Fibroblast of the aortic adventitia (primary cell): ENCODE data around the gene OPCML. TPM values are rescaled to one million over a fixed set of nuclear protein-coding genes. Genes with fewer than 3 reads are reported as not detected.

Source experiments
- DNase-seq: peaks from one replicate; pipeline ENCODE4 v3.0.0-alpha.2; 2010; ENCODE audit warnings: low read depth
- H3K4me3 ChIP-seq: 2 replicates; pipeline ENCODE4 v1.5.1; 2011; ENCODE audit warnings: low read depth, mild to moderate bottlenecking, control low read depth, low read length, moderate library complexity
- CTCF ChIP-seq: IDR thresholded peaks from 2 replicates; pipeline ENCODE4 v1.5.1; 2011; ENCODE audit warnings: mild to moderate bottlenecking, low read length, control low read depth, inconsistent platforms; ENCODE audit not compliant: insufficient read depth
- total RNA-seq: library from RNA; depleted of rRNA; stranded (reverse); fragments of >200 nt; gene quantifications from 2 replicates; pipeline ENCODE4 v1.2.3, GENCODE V29; 2012; ENCODE audit warnings: low replicate concordance

Gene OPCML
- total RNA-seq, 1 donor = 0.18 TPM

- H3K4me3 ChIP-seq = no peak overlapping the region
- TF ChIP-seq CTCF = no peak
- DNase-seq = no peak
Observed at GRCh38 chr11:132496341-132496740, 1036.0 kb downstream of the OPCML start.

- TF ChIP-seq CTCF = no peak
- no peak for DNase-seq
Observed at GRCh38 chr11:132493801-132494200, 1038.5 kb downstream of the OPCML start.

GRCh38 chr11:132490978-132491377, 1041.3 kb downstream of the OPCML start:
- TF ChIP-seq CTCF = no peak
- no peak for DNase-seq
- H3K4me3 ChIP-seq = no peak overlapping the region

More at GRCh38 chr11:132493801-132494200, 1038.5 kb downstream of the OPCML start:
- no peak overlapping the region for H3K4me3 ChIP-seq

- no peak for TF ChIP-seq CTCF
- DNase-seq = no peak
- H3K4me3 ChIP-seq = no peak overlapping the region
Observed at GRCh38 chr11:132486060-132486459, 1046.2 kb downstream of the OPCML start.

GRCh38 chr11:132475026-132475425, 1057.3 kb downstream of the OPCML start:
- DNase-seq = no peak
- no peak for TF ChIP-seq CTCF
- no peak overlapping the region for H3K4me3 ChIP-seq

GRCh38 chr11:132472411-132473172, 1059.7 kb downstream of the OPCML start:
- DNase-seq = no peak
- no peak overlapping the region for H3K4me3 ChIP-seq
- no peak for TF ChIP-seq CTCF

GRCh38 chr11:132471466-132471865, 1060.8 kb downstream of the OPCML start:
- H3K4me3 ChIP-seq = no peak overlapping the region
- DNase-seq = no peak
- TF ChIP-seq CTCF = no peak
